GM19395 (cell line): ENCODE results near the gene NOVA2.

Experiments used
- ATAC-seq: cut with Tn5 transposase; IDR thresholded peaks from one replicate; pipeline ENCODE4 v1.9.1; 2021; ENCODE audit warnings: mild to moderate bottlenecking, moderate library complexity; ENCODE audit not compliant: unreplicated experiment

NOVA2 gene

GRCh38 chr19:45967246-45967645 is 6.4 kb downstream of the NOVA2 start:
- no peak for ATAC-seq

DNA sequence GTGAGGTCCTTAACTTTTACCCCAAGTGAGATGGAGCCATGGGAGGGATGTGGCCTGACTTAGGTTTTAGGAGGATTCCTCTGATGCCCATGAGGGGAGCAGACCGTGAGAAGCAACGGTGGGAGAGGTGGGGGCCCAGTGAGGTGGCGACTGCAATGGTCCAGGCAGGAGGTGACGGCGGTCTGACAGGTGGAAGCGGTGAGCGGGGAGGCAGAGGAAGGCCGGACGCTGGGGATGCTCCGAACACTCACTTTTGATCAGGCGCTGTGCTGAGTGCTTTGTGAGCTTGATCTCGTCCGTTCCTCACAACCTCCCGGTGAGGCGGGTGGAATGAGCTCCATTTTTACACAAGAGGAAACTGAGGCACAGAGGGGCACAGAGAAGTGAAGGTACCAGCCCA is 11.6 kb downstream of the NOVA2 start:
- no peak for ATAC-seq

DNA sequence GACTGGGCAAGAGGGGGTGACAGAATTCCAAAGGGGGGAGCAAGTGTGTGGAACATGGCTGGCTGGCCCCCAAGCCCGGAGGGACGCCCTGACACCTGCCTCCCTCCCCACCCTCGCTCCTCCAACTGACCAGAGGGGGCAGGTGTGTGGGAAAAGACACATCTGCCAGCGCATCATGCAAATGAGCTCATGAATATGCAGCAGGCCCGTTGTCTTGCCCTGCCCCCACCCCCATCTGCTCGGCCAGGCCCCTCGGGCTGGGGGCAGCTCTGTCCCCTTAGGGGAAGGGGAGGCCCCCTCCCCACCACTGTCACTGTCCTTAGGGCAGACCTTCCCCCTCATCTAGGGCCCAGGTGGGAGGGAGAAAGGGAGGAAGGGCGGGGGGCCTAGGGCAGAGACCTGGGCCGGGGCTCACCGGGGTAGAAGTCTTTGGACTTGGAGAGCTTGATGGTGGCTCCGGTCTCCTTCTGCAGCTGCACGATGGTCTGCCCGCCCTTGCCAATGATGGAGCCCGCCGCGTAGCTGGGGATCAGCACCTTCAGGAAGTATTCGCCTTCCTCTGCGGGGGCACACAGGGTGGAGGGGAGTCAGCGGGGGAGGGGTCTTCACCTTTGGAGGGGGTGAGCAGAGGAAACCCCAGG is 12.9 kb downstream of the NOVA2 start:
- no peak for ATAC-seq

DNA sequence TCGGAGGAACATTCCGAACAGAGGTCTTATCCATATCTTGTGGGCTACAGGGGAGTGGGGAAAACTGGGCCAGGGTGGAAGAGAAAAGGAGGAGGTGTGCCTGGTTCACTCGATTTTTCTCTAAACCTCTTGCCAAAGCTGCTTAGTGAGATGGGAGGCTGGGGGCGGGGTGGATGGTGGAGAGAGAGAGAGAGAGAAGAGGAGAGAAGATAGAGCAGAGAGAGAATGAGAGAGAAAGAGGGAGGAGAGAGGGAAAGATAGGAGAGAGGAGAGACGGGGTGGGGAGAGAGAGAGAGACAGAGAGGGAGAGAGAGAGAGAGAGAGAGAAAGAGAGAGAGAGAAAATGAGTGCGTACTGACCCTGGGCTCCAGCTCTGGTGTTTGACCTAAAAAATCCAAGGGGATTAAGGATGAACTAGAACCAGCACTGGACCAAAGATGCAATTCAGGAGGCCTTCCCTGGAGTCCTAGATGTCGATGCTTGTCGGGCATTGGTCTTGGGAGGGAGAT is 14.1 kb downstream of the NOVA2 start:
- ATAC-seq, result no peak

DNA sequence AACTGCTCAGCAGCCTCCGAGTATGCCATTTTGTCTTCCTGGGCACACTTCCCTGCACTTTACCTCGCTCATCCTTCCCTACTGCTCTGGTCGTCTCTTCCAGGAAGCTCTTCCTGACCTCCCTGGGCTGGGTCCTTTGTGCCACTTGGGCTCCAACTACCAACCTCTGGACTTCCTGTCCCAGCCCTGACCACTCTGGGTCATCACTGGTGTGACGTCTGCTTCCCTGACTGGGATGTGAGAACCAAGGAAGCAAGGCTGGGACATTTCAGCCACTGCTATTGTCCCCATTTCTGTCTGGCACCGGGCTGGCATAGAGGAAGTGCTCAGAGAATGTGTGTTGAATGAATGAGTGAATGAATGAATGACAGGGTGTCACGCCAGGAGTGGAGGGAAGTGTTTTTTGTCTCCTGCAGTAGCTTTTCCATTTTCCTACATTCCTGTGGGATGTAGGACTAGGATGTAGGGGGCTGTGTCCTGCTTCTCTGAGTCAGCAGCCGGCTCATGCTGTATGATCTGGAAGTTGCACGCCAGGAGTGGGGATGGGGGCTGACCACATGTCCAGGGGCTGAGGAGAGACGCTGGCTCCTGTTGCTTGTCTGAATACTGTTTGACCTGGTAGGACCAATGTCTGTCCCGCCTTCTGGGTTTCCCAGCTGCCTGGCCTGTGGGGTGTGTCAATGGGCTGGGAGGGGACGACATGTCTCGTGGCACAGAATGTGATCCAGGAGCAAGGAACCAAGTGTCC is 14.7 kb downstream of the NOVA2 start:
- ATAC-seq, result no peak

GRCh38 chr19:45958320-45958719 is 15.3 kb downstream of the NOVA2 start:
- ATAC-seq, result no peak

GRCh38 chr19:45955905-45956608 is 17.6 kb downstream of the NOVA2 start:
- no peak for ATAC-seq

- no peak for ATAC-seq
Observed at GRCh38 chr19:45954156-45954555, 19.5 kb downstream of the NOVA2 start.

DNA sequence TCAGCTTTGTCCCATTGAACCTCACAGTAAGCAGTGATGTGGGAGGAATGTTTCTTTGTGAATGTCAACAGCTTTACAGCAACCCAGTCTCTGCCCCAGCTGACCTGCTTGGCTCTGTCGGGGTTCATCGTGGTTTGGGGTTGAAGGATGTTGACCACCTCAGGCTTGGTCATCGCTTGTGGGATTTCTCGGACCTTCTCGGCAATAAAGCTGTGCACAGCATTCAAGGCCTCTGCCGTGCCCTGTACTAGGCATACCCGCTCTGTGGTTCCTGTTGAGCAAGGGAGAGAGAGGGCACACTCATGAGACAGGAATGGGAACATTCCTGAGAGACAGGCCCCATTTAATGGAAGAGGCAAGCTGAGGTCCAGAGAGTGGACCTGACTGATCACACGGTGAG is 20.0 kb downstream of the NOVA2 start:
- no peak for ATAC-seq

DNA sequence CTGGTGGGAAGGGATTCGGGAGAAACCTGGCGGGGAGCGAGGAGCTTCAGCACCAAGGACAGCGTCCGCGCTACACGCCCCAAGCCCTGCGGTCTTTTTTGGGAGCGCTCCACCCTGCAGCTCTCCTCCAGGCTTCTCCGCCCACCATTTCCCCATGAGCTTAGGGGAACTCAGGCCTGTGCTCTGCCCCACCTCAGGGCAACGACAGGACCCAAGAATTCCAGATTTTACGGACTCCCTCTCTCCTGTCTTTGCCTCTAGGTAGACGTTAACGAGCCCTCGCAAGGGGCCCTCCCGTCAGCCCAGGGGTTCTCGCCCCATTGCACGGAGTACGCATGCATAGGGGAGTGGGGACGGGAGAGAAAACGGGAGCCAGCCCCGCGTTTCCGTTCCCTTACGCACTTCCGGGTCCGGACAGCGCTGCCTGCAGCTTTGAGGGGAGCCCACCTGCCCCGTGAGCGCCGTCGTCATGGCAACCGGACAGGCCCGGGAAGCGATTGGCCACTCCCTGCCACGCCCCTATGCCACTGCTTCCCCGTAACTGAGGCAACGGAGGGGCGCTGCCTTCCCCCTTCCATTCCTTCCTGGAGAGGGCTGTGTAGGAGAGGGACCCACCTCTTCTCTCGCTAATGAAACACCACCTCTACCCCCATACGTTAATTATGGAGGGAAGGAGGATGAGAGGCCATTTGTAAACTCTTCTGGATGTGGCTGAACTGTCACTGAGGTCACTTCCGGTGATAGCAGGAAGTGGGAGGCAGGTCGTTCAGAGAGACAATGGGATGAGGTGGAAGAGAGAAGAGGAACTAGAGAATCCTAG is 20.8 kb downstream of the NOVA2 start:
- ATAC-seq, result no peak

- no peak for ATAC-seq
Observed at GRCh38 chr19:45952341-45952685, 21.4 kb downstream of the NOVA2 start.

DNA sequence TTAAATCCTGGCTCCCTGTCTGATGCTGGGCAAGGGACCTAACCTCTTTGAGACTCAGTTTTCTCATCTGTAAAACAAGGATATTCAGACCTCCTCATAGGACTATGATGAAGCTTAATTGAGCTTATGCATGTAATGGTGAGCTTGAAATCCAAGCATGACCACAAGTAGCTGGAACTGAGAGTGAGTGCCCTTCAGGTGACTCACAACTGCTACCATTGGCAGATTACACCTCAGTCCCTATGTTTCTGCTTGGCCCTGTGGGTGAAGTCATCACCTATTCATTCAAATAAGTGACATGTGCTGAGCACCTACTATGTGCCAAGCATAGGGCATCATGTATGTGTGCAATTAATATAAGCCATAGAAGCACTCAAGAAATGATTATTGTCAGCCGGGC is 25.7 kb downstream of the NOVA2 start:
- no peak for ATAC-seq

DNA sequence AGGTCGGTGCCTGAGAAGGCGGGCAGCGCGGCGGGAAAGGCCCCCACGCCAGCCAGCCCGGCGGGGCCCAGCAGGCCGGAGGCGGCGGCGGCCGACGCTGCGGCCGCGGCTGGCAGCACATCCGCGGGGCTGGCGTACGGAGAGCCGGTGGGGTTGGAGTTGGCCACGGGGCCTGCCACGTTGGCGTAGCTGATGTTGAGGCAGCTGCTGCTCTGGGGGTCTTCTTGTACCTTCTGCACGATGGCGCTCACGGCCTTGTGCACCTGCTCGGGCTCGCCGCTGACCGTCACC is 33.2 kb downstream of the NOVA2 start:
- ATAC-seq, result no peak

DNA sequence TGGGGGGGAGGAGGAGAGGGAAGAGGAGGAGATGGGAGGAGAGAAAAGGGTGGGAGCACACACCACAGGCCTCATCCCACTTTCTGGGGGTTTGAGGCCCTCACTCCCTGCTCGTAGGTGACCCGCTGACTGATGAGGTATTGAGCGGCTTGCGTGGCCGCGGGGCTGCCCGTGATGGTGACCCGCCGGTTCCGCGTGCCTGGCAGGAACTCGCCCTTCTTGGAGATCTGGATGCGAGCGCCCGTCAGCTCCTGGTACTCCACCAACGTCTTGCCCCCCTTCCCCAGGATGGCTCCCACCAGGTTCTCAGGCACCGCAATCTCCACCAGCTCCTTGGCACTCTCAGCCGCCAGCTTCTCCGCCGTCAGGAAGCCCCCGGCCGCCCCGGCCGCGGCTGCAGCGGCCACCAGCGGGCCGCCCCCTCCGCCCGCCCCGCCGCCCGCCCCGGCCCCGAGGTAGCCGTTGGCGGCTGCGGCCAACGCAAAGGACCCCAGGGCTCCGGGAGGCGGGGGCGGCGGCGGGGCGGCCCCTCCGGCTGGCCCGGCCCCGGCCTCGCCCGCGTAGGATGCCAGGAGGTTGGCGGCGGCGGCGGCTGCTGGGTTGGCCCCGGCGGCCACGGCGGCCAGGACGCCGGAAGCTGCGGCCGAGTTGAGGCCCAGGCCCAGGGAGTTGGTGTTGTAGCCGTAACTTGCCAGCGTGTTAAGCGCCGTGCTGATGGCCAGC is 33.7 kb downstream of the NOVA2 start:
- no peak for ATAC-seq

DNA sequence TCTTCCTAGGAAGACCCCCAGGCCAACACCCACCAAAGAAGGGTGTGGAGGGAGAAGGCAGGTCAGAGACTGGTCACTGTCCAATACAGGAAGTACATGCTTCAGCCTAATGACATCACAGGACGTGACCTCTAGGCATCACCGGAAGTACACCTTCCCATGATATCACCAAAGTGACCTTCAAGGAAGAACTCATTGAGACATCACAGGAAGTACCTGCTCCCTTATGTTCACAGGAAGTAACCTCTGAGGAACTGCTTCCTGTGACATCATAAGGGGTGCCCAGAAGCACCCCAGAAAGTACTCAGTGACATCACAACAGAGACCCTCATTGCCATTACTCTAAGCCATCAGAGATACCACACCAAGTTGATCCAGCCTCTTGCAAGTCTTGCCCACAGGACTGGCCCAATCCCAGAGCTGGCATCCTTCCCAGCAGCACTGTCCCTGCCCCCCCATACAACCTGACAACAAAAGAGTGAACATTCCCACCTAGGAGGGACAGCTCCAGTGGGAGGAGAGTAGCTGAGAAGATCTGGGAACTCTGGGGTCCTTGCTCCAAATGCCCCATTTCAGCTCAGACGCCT is 34.8 kb downstream of the NOVA2 start:
- no peak for ATAC-seq

DNA sequence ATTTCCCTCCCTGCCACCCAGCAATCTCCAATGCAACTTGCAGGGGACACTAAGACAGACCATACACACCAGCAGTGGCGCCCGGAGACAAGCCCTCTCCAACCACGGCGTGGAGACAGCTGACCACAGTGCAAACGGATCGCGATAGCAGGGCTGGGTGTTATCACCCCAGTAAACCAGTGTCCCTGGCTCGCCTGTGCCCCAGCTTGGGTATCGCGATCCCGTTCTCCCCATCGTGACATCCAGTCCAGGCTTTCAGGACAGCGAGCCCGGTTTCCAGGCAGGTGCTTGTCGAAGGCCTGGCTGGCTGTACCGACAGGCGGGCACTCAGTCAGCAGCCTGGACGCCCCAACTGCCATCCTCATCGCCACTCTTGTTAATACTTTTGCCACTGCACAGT is 38.4 kb downstream of the NOVA2 start:
- ATAC-seq, result no peak

GRCh38 chr19:45934551-45935230 is 39.0 kb downstream of the NOVA2 start:
- ATAC-seq, result no peak

- ATAC-seq, result no peak
Observed at GRCh38 chr19:45933759-45934158, 39.9 kb downstream of the NOVA2 start.

GRCh38 chr19:45931055-45931454 is 42.6 kb downstream of the NOVA2 start:
- ATAC-seq, result no peak

GRCh38 chr19:45929247-45929646 is 44.4 kb downstream of the NOVA2 start:
- no peak for ATAC-seq
